ENCODE results near the gene HSDL2. TPM values are rescaled to one million over a fixed set of nuclear protein-coding genes. Genes with fewer than 3 reads are reported as not detected.

HSDL2 gene
- total and polyA plus RNA-seq, 2 of the 4 experiments (the other 2 are of a cell fraction) = 17.7 to 65.8 TPM

GRCh38 chr9:112503170-112503569 lies 123.3 kb downstream of the HSDL2 start:
- Histone ChIP-seq H3K56ac (ENCODE audit: extremely low read depth, insufficient read depth, low read length) (no peak overlapping the region), H4K8ac (ENCODE audit: low read depth in 2 of 2, low read length in 2 of 2) (no peak overlapping the region), H3K14ac (replicated peaks; ENCODE audit: low read depth, low read length) (no peak overlapping the region), H2BK20ac (ENCODE audit: low read depth, low read length) (no peak overlapping the region), H3K9ac (ENCODE audit: low read depth, low read length) (no peak overlapping the region), H3K27me3 (ENCODE audit: control insufficient read depth, insufficient read depth, low read length) (no peaks in the 10 kb centered on the region), H2AFZ (replicated peaks; ENCODE audit: low read length, poor library complexity) (no peak overlapping the region), H4K5ac (ENCODE audit: low read depth, low read length) (no peak overlapping the region), H3K79me1 (ENCODE audit: low read depth in 1 of 2, low read length in 2 of 2) (no peaks in the 10 kb centered on the region), H3K9me1 (ENCODE audit: insufficient read depth, low read length) (no peaks in the 10 kb centered on the region), H3K4ac (ENCODE audit: low read depth, low read length) (no peak overlapping the region), H2AK9ac (replicated peaks; ENCODE audit: low read depth, low read length, poor library complexity) (no peak overlapping the region), H3K9me3 (ENCODE audit: control insufficient read depth, insufficient read depth, low read length) (no peaks in the 10 kb centered on the region), H3K4me1 (ENCODE audit: control insufficient read depth, insufficient read depth, low read length) (no peaks in the 10 kb centered on the region), H3K18ac (ENCODE audit: low read depth, low read length) (no peak overlapping the region), H2BK15ac (ENCODE audit: low read depth, low read length) (no peak overlapping the region), H2BK5ac (ENCODE audit: low read depth, low read length, poor library complexity, severe bottlenecking) (no peak overlapping the region), H3K23ac (ENCODE audit: low read depth, low read length) (no peak overlapping the region), H2BK120ac (ENCODE audit: low read depth, low read length) (no peak overlapping the region), H3K4me3 (ENCODE audit: insufficient read depth, low read depth, low read length) (no peak overlapping the region), H3K36me3 (ENCODE audit: control insufficient read depth, insufficient read depth, low read length) (no peaks in the 10 kb centered on the region), H4K20me1 (ENCODE audit: insufficient read depth, low read length) (no peaks in the 10 kb centered on the region), H3K4me2 (ENCODE audit: low read depth, low read length) (no peak overlapping the region), H2AK5ac (ENCODE audit: low read depth, low read length) (no peak overlapping the region), H4K91ac (ENCODE audit: insufficient read depth, low read depth, low read length) (no peak overlapping the region), H3K27ac (ENCODE audit: insufficient read depth, low read length) (no peak overlapping the region)
- no peak for TF ChIP-seq NFE2L2 (IDR thresholded peaks at IDR 0.05; ENCODE audit: low read depth, low read length)
- TF ChIP-seq POLR2A (IDR thresholded peaks at IDR 0.05; ENCODE audit: low read depth, low read length) = no peak
- TF ChIP-seq RCOR1 (IDR thresholded peaks at IDR 0.05; ENCODE audit: insufficient replicate concordance, low read length) = no peak
- no peak for TF ChIP-seq MAFK (IDR thresholded peaks at IDR 0.05; ENCODE audit: low read depth, low read length)
- TF ChIP-seq CTCF (conservative IDR thresholded peaks at IDR 0.05; ENCODE audit: low read depth, low read length) = no peak
- CTCF ChIA-PET = no interaction called here
- ATAC-seq (ENCODE audit: low read depth) (no peak), DNase-seq (no peak)
- no TSS peak for BruUV-seq (replicated peaks)
- intact Hi-C loops (cut with micrococcal nuclease) (no loop called here), in situ Hi-C loops (cut with MboI; ENCODE audit: low sequenced_read_pairs) (no loop called here), dilution Hi-C loops (cut with HindIII; ENCODE audit: low sequenced_read_pairs, unreplicated experiment) (no loop called here)
- WGBS, 2 experiments (ENCODE audit: extremely low coverage in 2 of 2, insufficient read length in 1 of 2) = no CpG with 5 or more reads among the region's 5 CpGs
- POLR2A ChIA-PET (ENCODE audit: unreplicated experiment) = no interaction called here
